ENCODE measurements around the gene RAET1E.

RAET1E gene

DNA sequence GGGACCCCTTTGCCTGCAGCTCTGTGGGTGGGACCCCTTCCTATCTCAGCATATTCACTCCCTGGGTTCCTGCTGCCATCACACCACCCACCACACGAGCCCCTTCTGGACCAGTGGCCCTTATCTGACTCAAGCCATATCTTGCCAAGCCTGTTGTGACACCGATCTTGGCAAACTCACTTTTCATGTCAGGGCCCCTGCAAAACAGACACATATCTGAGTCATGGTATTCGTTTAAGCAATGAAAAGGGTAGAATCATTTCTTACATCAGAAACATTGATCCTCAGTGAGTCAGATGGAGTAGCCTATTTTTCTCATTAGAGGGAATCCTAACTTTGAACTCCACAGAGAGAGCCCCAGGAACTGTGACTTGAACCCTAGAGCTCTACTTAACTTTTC, 10.6 kb downstream of the RAET1E start:
- no peaks in the 10 kb centered on the region for H3K36me3 ChIP-seq (ENCODE audit: insufficient read depth, low read length)
- H3K4me3 ChIP-seq (ENCODE audit: low read depth, low read length) = no peak overlapping the region
- H3K27me3 ChIP-seq (ENCODE audit: insufficient read depth, low read length) = no peaks in the 10 kb centered on the region
- no peaks in the 10 kb centered on the region for H3K79me2 ChIP-seq (ENCODE audit: control insufficient read depth, insufficient read depth, low read length, unreplicated experiment)
- peaks cover 40% of the 10 kb centered on the region for H3K4me1 ChIP-seq (ENCODE audit: control insufficient read depth, insufficient read depth, low read length, unreplicated experiment)
- H2AFZ ChIP-seq (ENCODE audit: low read length, unreplicated experiment) = no peak overlapping the region
- H3K27ac ChIP-seq (ENCODE audit: low read depth, low read length) = peak overlapping the region; percentile 80

DNA sequence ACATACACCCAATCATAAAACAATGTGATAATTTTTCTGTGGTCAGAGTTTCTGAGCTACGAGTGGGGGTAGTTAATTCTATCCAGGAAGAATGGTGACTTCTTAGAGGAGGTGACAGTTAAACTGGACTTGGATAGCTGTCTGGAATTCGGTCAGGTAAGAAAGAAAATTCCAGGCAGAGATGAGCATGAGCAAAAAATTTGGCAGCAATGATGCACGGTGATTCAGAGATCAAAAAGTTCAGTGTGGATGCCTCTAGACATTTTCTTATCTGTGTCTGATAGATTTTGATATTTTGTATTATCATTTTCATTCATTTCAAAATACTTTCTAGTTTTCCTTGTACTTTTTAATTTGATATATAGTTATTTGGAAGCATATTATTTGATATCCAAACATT, 12.0 kb downstream of the RAET1E start:
- Histone ChIP-seq H3K27ac (ENCODE audit: low read depth, low read length) (no peak overlapping the region), H3K4me3 (ENCODE audit: low read depth, low read length) (no peak overlapping the region), H3K4me1 (ENCODE audit: control insufficient read depth, insufficient read depth, low read length, unreplicated experiment) (peaks cover 36% of the 10 kb centered on the region), H3K79me2 (ENCODE audit: control insufficient read depth, insufficient read depth, low read length, unreplicated experiment) (no peaks in the 10 kb centered on the region), H2AFZ (ENCODE audit: low read length, unreplicated experiment) (no peak overlapping the region), H3K27me3 (ENCODE audit: insufficient read depth, low read length) (no peaks in the 10 kb centered on the region), H3K36me3 (ENCODE audit: insufficient read depth, low read length) (no peaks in the 10 kb centered on the region)

DNA sequence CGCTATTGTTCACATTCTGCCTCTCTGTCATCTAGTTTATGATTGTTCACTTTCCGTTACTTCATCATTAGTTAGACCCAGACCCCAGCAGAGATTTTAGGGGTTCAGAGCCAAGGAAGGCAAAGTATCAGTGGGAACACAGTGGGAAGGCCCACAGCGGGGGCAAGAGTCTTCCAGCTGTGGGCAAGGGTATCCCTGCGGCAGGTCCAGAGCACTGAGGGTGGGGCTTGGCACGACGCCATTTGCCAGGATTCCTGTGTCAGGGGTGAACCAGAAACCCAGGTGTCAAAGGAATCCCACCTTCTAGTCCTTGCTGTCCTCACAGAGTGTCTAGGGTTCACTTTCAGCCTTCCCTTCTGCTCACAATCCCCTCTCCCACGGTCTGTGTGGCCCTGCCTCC, 13.3 kb downstream of the RAET1E start:
- Histone ChIP-seq H3K4me1 (ENCODE audit: control insufficient read depth, insufficient read depth, low read length, unreplicated experiment) (peaks cover 28% of the 10 kb centered on the region), H3K27ac (ENCODE audit: low read depth, low read length) (no peak overlapping the region)

DNA sequence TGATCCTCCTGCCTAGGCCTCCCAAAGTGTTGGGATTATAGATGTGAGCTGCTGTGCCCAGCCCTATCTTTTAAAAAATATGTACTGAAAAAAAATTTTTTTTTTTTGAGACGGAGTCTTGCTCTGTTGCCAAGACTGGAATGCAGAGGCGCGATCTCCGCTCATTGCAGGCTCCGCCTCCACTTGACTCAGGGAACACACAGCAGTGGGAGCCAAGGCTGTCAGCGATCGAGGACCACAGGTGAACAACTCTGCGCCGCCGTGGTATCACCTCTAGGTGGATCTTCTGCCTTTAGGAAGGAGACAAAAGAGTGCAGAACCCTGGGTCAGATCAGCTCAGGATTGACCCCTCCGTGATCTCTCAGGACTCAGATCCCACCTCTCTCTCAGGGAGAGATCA, 13.7 kb downstream of the RAET1E start:
- H3K4me1 ChIP-seq (ENCODE audit: control insufficient read depth, insufficient read depth, low read length, unreplicated experiment) = peaks cover 28% of the 10 kb centered on the region
- H2AFZ ChIP-seq (ENCODE audit: low read length, unreplicated experiment) = no peak overlapping the region
- H3K4me3 ChIP-seq (ENCODE audit: low read depth, low read length) = no peak overlapping the region
- H3K36me3 ChIP-seq (ENCODE audit: insufficient read depth, low read length) = no peaks in the 10 kb centered on the region
- no peaks in the 10 kb centered on the region for H3K27me3 ChIP-seq (ENCODE audit: insufficient read depth, low read length)
- H3K27ac ChIP-seq (ENCODE audit: low read depth, low read length) = no peak overlapping the region
- H3K79me2 ChIP-seq (ENCODE audit: control insufficient read depth, insufficient read depth, low read length, unreplicated experiment) = no peaks in the 10 kb centered on the region

More for the DNA sequence above, 13.3 kb downstream of the RAET1E start:
- Histone ChIP-seq H3K36me3 (ENCODE audit: insufficient read depth, low read length) (no peaks in the 10 kb centered on the region), H3K4me3 (ENCODE audit: low read depth, low read length) (no peak overlapping the region), H2AFZ (ENCODE audit: low read length, unreplicated experiment) (no peak overlapping the region), H3K79me2 (ENCODE audit: control insufficient read depth, insufficient read depth, low read length, unreplicated experiment) (no peaks in the 10 kb centered on the region), H3K27me3 (ENCODE audit: insufficient read depth, low read length) (no peaks in the 10 kb centered on the region)

DNA sequence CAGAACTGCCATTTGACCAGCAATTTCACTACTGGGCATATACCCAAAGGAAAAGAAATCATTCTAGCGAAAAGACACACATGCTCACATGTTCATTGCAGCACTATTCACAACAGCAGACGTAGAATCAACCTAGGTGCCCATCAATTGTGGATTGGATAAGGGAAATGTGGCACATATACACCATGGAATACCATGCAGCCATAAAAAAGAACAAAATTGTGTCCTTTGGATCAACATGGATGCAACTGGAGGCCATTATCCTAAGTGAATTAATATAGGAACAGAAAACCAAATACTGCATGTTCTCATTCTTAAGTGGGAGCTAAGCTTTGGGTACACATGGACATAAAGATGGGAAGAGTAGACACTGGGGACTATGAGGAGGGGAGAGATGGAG, 16.1 kb downstream of the RAET1E start:
- H3K79me2 ChIP-seq (ENCODE audit: control insufficient read depth, insufficient read depth, low read length, unreplicated experiment) = no peaks in the 10 kb centered on the region
- no peak overlapping the region for H3K27ac ChIP-seq (ENCODE audit: low read depth, low read length)
- H3K4me3 ChIP-seq (ENCODE audit: low read depth, low read length) = no peak overlapping the region
- peaks cover 5% of the 10 kb centered on the region for H3K4me1 ChIP-seq (ENCODE audit: control insufficient read depth, insufficient read depth, low read length, unreplicated experiment)
- no peaks in the 10 kb centered on the region for H3K27me3 ChIP-seq (ENCODE audit: insufficient read depth, low read length)
- H3K36me3 ChIP-seq (ENCODE audit: insufficient read depth, low read length) = no peaks in the 10 kb centered on the region
- H2AFZ ChIP-seq (ENCODE audit: low read length, unreplicated experiment) = no peak overlapping the region

DNA sequence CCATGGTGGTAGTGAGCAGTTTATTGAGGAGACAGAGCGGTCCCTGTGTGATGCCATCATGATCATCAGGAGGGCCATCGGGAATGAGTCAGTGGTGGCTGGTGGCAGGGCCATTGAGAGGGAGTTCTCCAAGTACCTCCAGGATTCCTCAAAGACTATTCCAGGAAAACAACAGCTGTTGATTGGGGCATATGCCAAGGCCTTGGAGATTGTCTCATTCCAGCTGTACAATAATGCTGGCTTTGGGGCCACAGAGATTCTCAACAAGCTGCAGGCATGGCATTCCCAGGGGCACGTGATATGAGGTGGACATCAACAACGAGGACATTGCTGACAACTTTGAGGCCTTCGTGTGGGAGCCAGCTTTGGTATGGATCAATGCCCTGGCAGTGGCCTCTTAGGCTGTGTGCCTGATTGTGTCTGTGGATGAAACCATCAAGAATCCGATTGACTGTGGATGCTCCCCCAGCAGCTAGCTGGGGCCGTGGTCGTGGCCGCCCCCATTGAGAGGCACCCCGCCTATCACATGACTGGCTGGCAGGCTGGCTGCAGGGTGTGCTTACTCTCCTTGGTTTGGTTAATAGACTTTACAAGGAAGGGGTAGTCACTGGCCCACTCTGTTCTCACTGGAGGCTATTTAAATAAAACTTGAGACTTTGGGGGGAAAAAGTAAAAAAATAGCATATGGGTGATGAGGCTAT, 16.7 kb downstream of the RAET1E start:
- Histone ChIP-seq H3K27ac (ENCODE audit: low read depth, low read length) (no peak overlapping the region), H2AFZ (ENCODE audit: low read length, unreplicated experiment) (no peak overlapping the region), H3K27me3 (ENCODE audit: insufficient read depth, low read length) (no peaks in the 10 kb centered on the region), H3K4me3 (ENCODE audit: low read depth, low read length) (no peak overlapping the region), H3K79me2 (ENCODE audit: control insufficient read depth, insufficient read depth, low read length, unreplicated experiment) (no peaks in the 10 kb centered on the region), H3K4me1 (ENCODE audit: control insufficient read depth, insufficient read depth, low read length, unreplicated experiment) (peaks cover 3% of the 10 kb centered on the region), H3K36me3 (ENCODE audit: insufficient read depth, low read length) (no peaks in the 10 kb centered on the region)

DNA sequence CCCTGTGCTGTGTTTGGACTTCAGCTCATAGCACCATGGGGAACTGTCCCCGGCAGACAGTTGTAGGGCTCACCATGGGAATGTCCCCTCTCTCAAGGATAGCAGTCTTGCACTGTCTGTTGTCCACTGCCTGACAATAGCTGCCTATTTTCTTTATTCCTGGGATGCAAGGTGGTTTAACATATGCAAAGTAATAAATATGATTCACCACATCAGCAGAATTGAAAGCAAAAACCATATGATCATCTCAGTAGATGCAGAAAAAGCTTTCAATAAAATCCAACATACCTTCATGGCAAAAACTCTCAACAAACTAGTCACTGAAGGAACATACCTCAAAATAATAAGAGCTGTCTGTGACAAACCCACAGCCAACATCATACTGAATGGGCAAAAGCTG, 20.3 kb downstream of the RAET1E start:
- Histone ChIP-seq H3K27ac (ENCODE audit: low read depth, low read length) (no peak overlapping the region), H3K79me2 (ENCODE audit: control insufficient read depth, insufficient read depth, low read length, unreplicated experiment) (peaks cover 5% of the 10 kb centered on the region), H3K4me1 (ENCODE audit: control insufficient read depth, insufficient read depth, low read length, unreplicated experiment) (no peaks in the 10 kb centered on the region), H3K4me3 (ENCODE audit: low read depth, low read length) (no peak overlapping the region), H3K27me3 (ENCODE audit: insufficient read depth, low read length) (no peaks in the 10 kb centered on the region), H2AFZ (ENCODE audit: low read length, unreplicated experiment) (no peak overlapping the region), H3K36me3 (ENCODE audit: insufficient read depth, low read length) (no peaks in the 10 kb centered on the region)

DNA sequence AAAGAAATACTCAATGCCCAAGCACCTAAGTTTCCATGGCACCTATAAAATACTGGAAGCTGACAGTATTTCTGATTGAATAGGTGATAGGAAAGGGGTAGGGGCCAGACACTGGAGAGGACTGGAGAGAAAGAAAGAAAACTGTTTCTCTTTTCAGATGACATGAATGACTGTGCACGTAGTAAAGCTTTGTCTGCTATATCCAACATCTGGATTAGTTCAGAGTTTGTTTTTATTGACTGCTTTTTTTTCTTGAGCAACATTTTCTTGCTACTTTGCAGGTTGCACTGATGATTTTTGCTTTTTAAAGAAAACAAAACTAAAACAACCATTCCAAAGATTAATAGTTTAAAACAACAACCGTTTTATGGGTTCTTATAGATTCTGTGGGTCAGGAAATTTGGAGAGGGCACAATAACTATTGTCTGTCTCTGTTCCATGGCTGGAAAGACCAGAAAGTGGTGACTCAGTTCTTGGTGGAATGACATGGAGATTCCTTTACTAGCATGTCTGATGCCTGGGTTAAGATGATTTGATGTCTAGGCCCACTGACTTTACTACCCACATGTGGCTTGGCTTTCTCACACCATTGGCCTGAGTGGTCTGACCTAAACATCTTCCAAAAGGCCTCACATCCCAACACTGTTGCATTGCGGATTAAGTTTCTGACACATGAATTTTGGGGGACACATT, 21.5 kb downstream of the RAET1E start:
- H3K27me3 ChIP-seq (ENCODE audit: insufficient read depth, low read length) = no peaks in the 10 kb centered on the region
- H3K4me3 ChIP-seq (ENCODE audit: low read depth, low read length) = no peak overlapping the region
- no peak overlapping the region for H2AFZ ChIP-seq (ENCODE audit: low read length, unreplicated experiment)
- no peaks in the 10 kb centered on the region for H3K36me3 ChIP-seq (ENCODE audit: insufficient read depth, low read length)
- no peaks in the 10 kb centered on the region for H3K4me1 ChIP-seq (ENCODE audit: control insufficient read depth, insufficient read depth, low read length, unreplicated experiment)
- H3K79me2 ChIP-seq (ENCODE audit: control insufficient read depth, insufficient read depth, low read length, unreplicated experiment) = peaks cover 5% of the 10 kb centered on the region
- no peak overlapping the region for H3K27ac ChIP-seq (ENCODE audit: low read depth, low read length)

DNA sequence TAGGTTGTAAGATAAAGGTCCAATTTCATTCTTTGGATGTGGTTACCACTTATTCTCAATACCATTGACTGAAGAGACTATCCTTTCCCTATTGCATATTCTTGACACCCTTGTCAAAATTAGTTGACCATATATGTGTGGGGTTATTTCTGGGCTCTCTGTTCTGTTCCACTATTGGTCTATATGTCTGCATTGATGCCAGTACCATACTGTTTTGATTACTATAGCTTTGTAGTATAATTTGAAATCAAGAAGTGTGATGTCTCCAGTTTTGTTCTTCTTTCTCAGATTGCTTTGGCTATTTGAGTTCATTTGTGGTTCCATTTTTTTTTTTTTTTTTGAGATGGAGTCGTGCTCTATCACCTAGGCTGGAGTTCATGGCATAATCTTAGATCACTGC, 25.7 kb downstream of the RAET1E start:
- Histone ChIP-seq H3K27ac (ENCODE audit: low read depth, low read length) (no peak overlapping the region), H3K4me3 (ENCODE audit: low read depth, low read length) (no peak overlapping the region)

DNA sequence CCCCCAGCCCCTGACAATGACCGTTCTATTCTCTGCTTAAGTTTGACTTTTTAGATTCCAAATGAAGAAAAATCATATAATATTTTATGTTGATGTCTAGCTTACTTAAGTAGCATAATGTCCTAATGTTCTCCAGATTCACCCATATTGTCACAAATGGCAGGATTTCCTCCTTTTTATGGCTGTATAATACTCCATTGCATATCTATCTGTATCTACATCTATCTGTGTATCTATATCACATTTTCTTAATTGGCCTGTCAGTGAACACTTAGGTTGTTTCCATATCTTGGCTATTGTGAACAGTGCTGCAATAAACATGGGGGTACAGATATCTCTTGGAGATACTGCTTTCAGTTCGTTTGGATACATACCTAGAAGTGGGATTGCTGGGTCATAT, 26.7 kb downstream of the RAET1E start:
- H3K27ac ChIP-seq (ENCODE audit: low read depth, low read length) = no peak overlapping the region
- no peak overlapping the region for H3K4me3 ChIP-seq (ENCODE audit: low read depth, low read length)
- no peaks in the 10 kb centered on the region for H3K27me3 ChIP-seq (ENCODE audit: insufficient read depth, low read length)
- H3K79me2 ChIP-seq (ENCODE audit: control insufficient read depth, insufficient read depth, low read length, unreplicated experiment) = peaks cover 5% of the 10 kb centered on the region
- H3K36me3 ChIP-seq (ENCODE audit: insufficient read depth, low read length) = no peaks in the 10 kb centered on the region
- H2AFZ ChIP-seq (ENCODE audit: low read length, unreplicated experiment) = no peak overlapping the region
- H3K4me1 ChIP-seq (ENCODE audit: control insufficient read depth, insufficient read depth, low read length, unreplicated experiment) = peaks cover 9% of the 10 kb centered on the region

More for the DNA sequence above, 25.7 kb downstream of the RAET1E start:
- Histone ChIP-seq H2AFZ (ENCODE audit: low read length, unreplicated experiment) (no peak overlapping the region), H3K4me1 (ENCODE audit: control insufficient read depth, insufficient read depth, low read length, unreplicated experiment) (peaks cover 9% of the 10 kb centered on the region), H3K36me3 (ENCODE audit: insufficient read depth, low read length) (no peaks in the 10 kb centered on the region), H3K27me3 (ENCODE audit: insufficient read depth, low read length) (no peaks in the 10 kb centered on the region), H3K79me2 (ENCODE audit: control insufficient read depth, insufficient read depth, low read length, unreplicated experiment) (peaks cover 5% of the 10 kb centered on the region)

DNA sequence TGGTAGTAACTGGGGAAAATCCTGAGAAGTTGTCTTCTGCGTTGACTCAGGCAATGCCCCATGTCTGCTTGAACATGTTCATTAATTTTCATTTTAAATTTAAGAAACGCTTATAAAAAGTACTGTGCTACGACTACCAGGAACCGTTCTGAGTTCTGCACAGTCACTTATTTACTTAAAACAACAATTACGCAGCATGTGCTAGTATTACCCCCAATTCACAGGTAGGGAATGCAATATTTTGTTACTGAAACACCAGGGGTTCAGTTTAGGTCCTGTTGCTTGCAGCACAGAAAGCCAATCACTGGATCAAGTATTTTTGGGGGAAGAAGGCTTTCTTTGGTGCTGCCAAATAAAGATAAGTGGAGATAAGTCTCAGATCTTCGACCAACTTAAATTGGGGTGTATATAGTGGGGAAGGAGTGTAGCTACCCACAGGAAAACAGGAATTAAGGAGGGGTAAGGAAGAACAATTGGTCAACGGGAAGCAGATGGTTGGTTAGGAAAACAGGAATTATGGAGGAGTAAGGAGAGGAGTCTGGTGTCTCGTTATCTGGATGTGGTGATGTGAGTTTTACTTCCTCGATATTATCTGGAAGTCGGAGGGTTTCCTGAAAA, 28.5 kb downstream of the RAET1E start:
- Histone ChIP-seq H3K4me1 (ENCODE audit: control insufficient read depth, insufficient read depth, low read length, unreplicated experiment) (peaks cover 13% of the 10 kb centered on the region), H3K27me3 (ENCODE audit: insufficient read depth, low read length) (no peaks in the 10 kb centered on the region), H3K36me3 (ENCODE audit: insufficient read depth, low read length) (no peaks in the 10 kb centered on the region), H3K27ac (ENCODE audit: low read depth, low read length) (no peak overlapping the region), H3K79me2 (ENCODE audit: control insufficient read depth, insufficient read depth, low read length, unreplicated experiment) (no peaks in the 10 kb centered on the region), H3K4me3 (ENCODE audit: low read depth, low read length) (no peak overlapping the region), H2AFZ (ENCODE audit: low read length, unreplicated experiment) (no peak overlapping the region)
